H4 (cell line): Measurements from ENCODE around the gene ADCY9. TPM values are rescaled to one million over a fixed set of nuclear protein-coding genes. Genes with fewer than 3 reads are reported as not detected.

Source experiments
- DNase-seq: peaks from one replicate; pipeline ENCODE4 v3.0.0-alpha.2; 2015; ENCODE audit warnings: low spot score
- total RNA-seq: library from RNA; depleted of rRNA; stranded (reverse); fragments of >200 nt; shearing (Covaris generic); gene quantifications from 2 replicates; pipeline ENCODE4 v1.2.3, GENCODE V29; 2014; rRNA removed

ADCY9 gene
- total RNA-seq, 1 experiment from 2014 or later, result 5.1 TPM

- DNase-seq, result no peak
Observed at GRCh38 chr16:3912897-3913296, 203.3 kb downstream of the ADCY9 start.

Other genes with a start within 250 kb of the ADCY9 start
- gene CREBBP, start 235.7 kb downstream of the ADCY9 start, total RNA-seq, result 6.6 and 15.8 TPM in 2 replicates
- gene SRL, start 125.6 kb upstream of the ADCY9 start, total RNA-seq, result not detected in 2 replicates
- 7.3 and 8.8 TPM in 2 replicates for gene TFAP4, start 156.6 kb upstream of the ADCY9 start, total RNA-seq
- gene GLIS2, start 199.6 kb upstream of the ADCY9 start, total RNA-seq, result 0.29 and 0.45 TPM in 2 replicates
- gene PAM16, start 234.9 kb upstream of the ADCY9 start, total RNA-seq, result 32.1 and 46.7 TPM in 2 replicates